Sigmoid colon (tissue), 3 donors: ENCODE results near the gene KDR.

Experiments used
- POLR2A ChIP-seq, 2 donors: fragments of 450-650 bp; IDR thresholded peaks; one replicate each; pipeline ENCODE4 v1.6.1; 2016; ENCODE audit warnings: antibody characterized with exemption in 2 of 2, mild to moderate bottlenecking in 2 of 2, moderate library complexity in 2 of 2
- TF ChIP-seq, protein P1 (sequence below), 4 experiments: fragments of 450-650 bp in 3 of 4; fragments of 200-600 bp in 1 of 4; IDR thresholded peaks; one replicate each; pipeline ENCODE4 v1.5.1; 2016 to 2019; ENCODE audit warnings: antibody characterized with exemption in 4 of 4, mild to moderate bottlenecking in 3 of 4, moderate library complexity in 2 of 4

DNA sequence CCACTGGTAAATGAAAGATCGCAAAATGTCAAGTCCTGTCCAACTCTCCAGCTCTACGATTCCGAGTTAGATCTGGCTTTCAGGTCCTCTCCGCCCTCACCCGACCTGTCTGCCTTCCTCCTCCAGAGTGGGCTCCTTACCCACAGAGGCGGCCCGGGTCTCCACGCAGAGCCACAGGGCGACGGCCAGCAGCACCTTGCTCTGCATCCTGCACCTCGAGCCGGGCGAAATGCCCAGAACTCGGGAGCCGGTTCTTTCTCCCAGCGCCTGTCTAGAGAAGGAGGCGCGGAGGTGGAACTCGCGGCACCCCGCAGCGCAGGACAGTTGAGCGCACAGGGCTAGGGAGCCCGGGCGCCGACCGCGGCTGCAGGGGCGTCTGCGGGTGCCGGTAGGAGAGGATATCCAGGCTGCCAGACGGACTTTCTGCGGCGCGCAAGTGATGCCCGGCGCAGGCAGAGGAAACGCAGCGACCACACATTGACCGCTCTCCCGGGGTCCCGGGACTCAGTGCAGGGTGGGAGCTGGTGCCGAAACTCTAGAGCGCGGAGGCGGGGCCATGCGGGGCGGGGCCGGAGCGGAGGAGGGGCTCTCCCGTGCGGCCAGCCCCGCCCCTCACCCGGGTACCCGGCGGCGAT lies at the start of gene KDR:
- TF ChIP-seq, protein P1, sequence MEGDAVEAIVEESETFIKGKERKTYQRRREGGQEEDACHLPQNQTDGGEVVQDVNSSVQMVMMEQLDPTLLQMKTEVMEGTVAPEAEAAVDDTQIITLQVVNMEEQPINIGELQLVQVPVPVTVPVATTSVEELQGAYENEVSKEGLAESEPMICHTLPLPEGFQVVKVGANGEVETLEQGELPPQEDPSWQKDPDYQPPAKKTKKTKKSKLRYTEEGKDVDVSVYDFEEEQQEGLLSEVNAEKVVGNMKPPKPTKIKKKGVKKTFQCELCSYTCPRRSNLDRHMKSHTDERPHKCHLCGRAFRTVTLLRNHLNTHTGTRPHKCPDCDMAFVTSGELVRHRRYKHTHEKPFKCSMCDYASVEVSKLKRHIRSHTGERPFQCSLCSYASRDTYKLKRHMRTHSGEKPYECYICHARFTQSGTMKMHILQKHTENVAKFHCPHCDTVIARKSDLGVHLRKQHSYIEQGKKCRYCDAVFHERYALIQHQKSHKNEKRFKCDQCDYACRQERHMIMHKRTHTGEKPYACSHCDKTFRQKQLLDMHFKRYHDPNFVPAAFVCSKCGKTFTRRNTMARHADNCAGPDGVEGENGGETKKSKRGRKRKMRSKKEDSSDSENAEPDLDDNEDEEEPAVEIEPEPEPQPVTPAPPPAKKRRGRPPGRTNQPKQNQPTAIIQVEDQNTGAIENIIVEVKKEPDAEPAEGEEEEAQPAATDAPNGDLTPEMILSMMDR (IDR thresholded peaks at IDR 0.05) = no peak
- no peak for TF ChIP-seq POLR2A (IDR thresholded peaks at IDR 0.05)
